Gastroesophageal sphincter (tissue), 3 donors: ENCODE measurements around the gene IZUMO4.

Source experiments
- CTCF ChIP-seq, 4 experiments: fragments of 200-600 bp in 2 of 4; fragments of 450-650 bp in 2 of 4; sonication (generic) in 1 of 4; IDR thresholded peaks; one replicate each; pipeline ENCODE4 v1.5.1; 2017 to 2019; ENCODE audit warnings: antibody characterized with exemption in 4 of 4, mild to moderate bottlenecking in 2 of 4, moderate library complexity in 2 of 4
- EP300 ChIP-seq: sonication (generic); formaldehyde crosslinking; IDR thresholded peaks from one replicate; pipeline ENCODE4 v1.6.1; 2017; ENCODE audit warnings: antibody characterized with exemption, mild to moderate bottlenecking
- POLR2A ChIP-seq, 2 donors: fragments of 450-650 bp; IDR thresholded peaks; one replicate each; pipeline ENCODE4 v1.6.1; 2017; ENCODE audit warnings: antibody characterized with exemption in 2 of 2, mild to moderate bottlenecking in 2 of 2, moderate library complexity in 1 of 2
- POLR2AphosphoS5 ChIP-seq: sonication (generic); formaldehyde crosslinking; IDR thresholded peaks from one replicate; pipeline ENCODE4 v1.6.1; 2017; ENCODE audit warnings: antibody characterized with exemption

GRCh38 chr19:2048959-2049740 lies 47.6 kb upstream of the IZUMO4 start:
- TF ChIP-seq EP300 (no peak), CTCF (IDR thresholded peaks at IDR 0.05) (no peak), POLR2A (IDR thresholded peaks at IDR 0.05) (no peak), POLR2AphosphoS5 (no peak)
